Bone marrow (tissue), 2 donors: ENCODE results near the gene USP14.
"Not testable (repeated sequence)": the region's sequence is repeated elsewhere in the genome, so short reads cannot be mapped to it uniquely, and the experiment has no call there.

ENCODE experiments used
- DNase-seq, 2 donors: peaks; one replicate each; lab custom pipeline; 2025; lab: John Stamatoyannopoulos, UW

Gene USP14

GRCh38 chr18:158128-159036 lies at the start of gene USP14:
Gene USP14 (plus strand): TSS chr18:158557. CDS start chr18:158699, 142 bp downstream.
- DNase-seq = peak; percentile 72 to 96

- DNase-seq = not testable (repeated sequence)
These were observed 49.7 kb upstream of the USP14 start for GRCh38 chr18:108665-109063.

- DNase-seq = not testable (repeated sequence)
These were observed 49.0 kb upstream of the USP14 start for GRCh38 chr18:109130-109921.

GRCh38 chr18:109922-110261 lies 48.5 kb upstream of the USP14 start:
- not testable (repeated sequence) for DNase-seq

GRCh38 chr18:110351-111201 lies 47.8 kb upstream of the USP14 start:
- not testable (repeated sequence) for DNase-seq

GRCh38 chr18:111306-112014 lies 46.9 kb upstream of the USP14 start:
- no peak for DNase-seq

GRCh38 chr18:112015-112733 lies 46.2 kb upstream of the USP14 start:
- DNase-seq = not testable (repeated sequence)

GRCh38 chr18:120539-121260 lies 37.7 kb upstream of the USP14 start:
- not testable (repeated sequence) for DNase-seq

GRCh38 chr18:135045-135444 lies 23.3 kb upstream of the USP14 start:
- no peak for DNase-seq

- no peak for DNase-seq
These were observed 21.9 kb upstream of the USP14 start for GRCh38 chr18:136433-136832.

GRCh38 chr18:137327-137726 lies 21.0 kb upstream of the USP14 start:
- DNase-seq = no peak

- DNase-seq = no peak
These were observed 17.6 kb upstream of the USP14 start for GRCh38 chr18:140670-141266.

- DNase-seq = not testable (repeated sequence)
These were observed 15.6 kb upstream of the USP14 start for GRCh38 chr18:142624-143296.

- no peak for DNase-seq
These were observed 9.5 kb upstream of the USP14 start for GRCh38 chr18:148841-149240.

GRCh38 chr18:154151-154550 lies 4.2 kb upstream of the USP14 start:
- no peak for DNase-seq

GRCh38 chr18:155688-156087 lies 2.7 kb upstream of the USP14 start:
- no peak for DNase-seq

- DNase-seq = no peak
These were observed 1.7 kb upstream of the USP14 start for GRCh38 chr18:156514-157230.

GRCh38 chr18:159037-159652 lies 788 bp downstream of the USP14 start:
- no peak for DNase-seq
